Activated CD4-positive, CD25-positive, alpha-beta regulatory T cell treated with anti-CD3 and anti-CD28 coated beads, Interleukin-2, amount 50 U/mL, for 72 hours (primary cell): Measurements from ENCODE around the gene CENPH.
"Not testable (repeated sequence)": the region's sequence is repeated elsewhere in the genome, so short reads cannot be mapped to it uniquely, and the experiment has no call there.

ENCODE experiments used
- DNase-seq: peaks from one replicate; pipeline ENCODE4 v3.0.0; 2021

CENPH gene

GRCh38 chr5:69255940-69256339, 66.6 kb downstream of the CENPH start:
- not testable (repeated sequence) for DNase-seq

DNA sequence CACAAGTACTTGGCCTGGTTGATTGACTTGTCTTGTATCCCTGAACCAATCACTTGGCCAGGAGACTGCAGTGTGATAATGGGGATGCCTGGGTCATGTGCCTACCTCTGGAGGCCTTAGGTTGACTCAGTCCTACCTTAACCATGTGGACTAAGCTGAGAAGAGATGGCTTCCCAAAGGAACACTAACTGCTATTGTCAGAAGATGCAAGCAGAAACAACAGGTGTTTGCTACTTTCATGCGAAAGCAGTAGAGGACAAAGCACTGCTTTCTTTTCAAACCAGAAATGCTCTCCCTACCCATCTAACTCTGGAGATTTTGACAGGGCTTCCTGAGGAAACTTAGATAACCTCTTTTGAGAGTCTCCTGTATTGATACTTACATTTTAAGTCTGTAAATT, 68.2 kb downstream of the CENPH start:
- DNase-seq = no peak
